Measurements from ENCODE around the gene FBXO36. TPM values are rescaled to one million over a fixed set of nuclear protein-coding genes. Genes with fewer than 3 reads are reported as not detected.

Gene FBXO36
- total and polyA plus RNA-seq, 2 of the 13 experiments (the other 11 are each of a cell fraction or from before 2014, with no cell fraction given): 2.8 TPM

- TF ChIP-seq DDIT3 (CRISPR knock-in tag; IDR thresholded peaks at IDR 0.05) (no peak), ZSCAN5A (CRISPR knock-in tag; IDR thresholded peaks at IDR 0.05; ENCODE audit: borderline replicate concordance) (0 out of 2 replicates have a peak, but pooled peaks have one; percentile 12), AHR (CRISPR knock-in tag; IDR thresholded peaks at IDR 0.05) (peak; percentile 79), GTF2F1 (IDR thresholded peaks at IDR 0.05; ENCODE audit: low read length) (no peak), TAF1 (CRISPR knock-in tag; IDR thresholded peaks at IDR 0.05) (peak; percentile 73; the same call in 1 of the 2 replicates), AGO2 (optimal IDR thresholded peaks at IDR 0.05; ENCODE audit: low read depth, low read length) (peak; percentile 45), CEBPB (IDR thresholded peaks at IDR 0.05; ENCODE audit: borderline replicate concordance, low read depth, low read length) (no peak), HMGXB4 (CRISPR knock-in tag; IDR thresholded peaks at IDR 0.05; ENCODE audit: borderline replicate concordance in 1 of 2, low read depth in 1 of 2) (peak; percentile 36 to 83), MAX (IDR thresholded peaks at IDR 0.05) (peak; percentile 94), NCOR1 (IDR thresholded peaks at IDR 0.05; ENCODE audit: borderline replicate concordance, low read length) (no peak), ASH2L (IDR thresholded peaks at IDR 0.05; ENCODE audit: insufficient read length, low read depth, low read length) (peak; percentile 99), ZBTB1 (CRISPR knock-in tag; IDR thresholded peaks at IDR 0.05; ENCODE audit: borderline replicate concordance) (no peak), ZNF24 (IDR thresholded peaks at IDR 0.05) (no peak), ZMYM2 (CRISPR knock-in tag; IDR thresholded peaks at IDR 0.05) (no peak), MEIS2 (CRISPR knock-in tag; IDR thresholded peaks at IDR 0.05) (peak; percentile 64; the same call in 1 of the 2 replicates), GPN1 (CRISPR knock-in tag; IDR thresholded peaks at IDR 0.05; ENCODE audit: borderline replicate concordance) (0 out of 2 replicates have a peak, but pooled peaks have one; percentile 55), SAP130 (CRISPR knock-in tag; IDR thresholded peaks at IDR 0.05; ENCODE audit: low read depth) (peak; percentile 98), ZNF678 (CRISPR knock-in tag; IDR thresholded peaks at IDR 0.05) (no peak), USF2 (IDR thresholded peaks at IDR 0.05; ENCODE audit: low read depth, low read length) (no peak), USF2 (CRISPR knock-in tag; IDR thresholded peaks at IDR 0.05; ENCODE audit: borderline replicate concordance) (no peak), FOXM1 (CRISPR knock-in tag; IDR thresholded peaks at IDR 0.05) (no peak), MXD4 (CRISPR knock-in tag; IDR thresholded peaks at IDR 0.05) (peak; percentile 53), ATF1 (CRISPR knock-in tag; IDR thresholded peaks at IDR 0.05) (peak; percentile 46; the same call in 1 of the 2 replicates), ZNF230 (CRISPR knock-in tag; IDR thresholded peaks at IDR 0.05) (peak; percentile 56)
Observed at GRCh38 chr2:229922449-229923386, at the start of gene FBXO36 (continued).

Data from HepG2 (cell line).